HepG2 (cell line): ENCODE results near the gene TPTE2. TPM values are rescaled to one million over a fixed set of nuclear protein-coding genes. Genes with fewer than 3 reads are reported as not detected.

Experiments used
- ARID3A ChIP-seq: IDR thresholded peaks from 2 replicates; pipeline ENCODE4 v1.6.1; 2012; ENCODE audit warnings: low read depth, low read length, improper control_type of control experiment
- ARID5B ChIP-seq: IDR thresholded peaks from 2 replicates; pipeline ENCODE4 v1.4.0; 2020; ENCODE audit warnings: mild to moderate bottlenecking, missing genetic modification reagents
- CERS6 ChIP-seq: sonication (generic); formaldehyde crosslinking; IDR thresholded peaks from 2 replicates; pipeline ENCODE4 v1.5.0; 2020; ENCODE audit warnings: missing genetic modification reagents
- FOSL2 ChIP-seq: sonication (generic); formaldehyde crosslinking; IDR thresholded peaks from 2 replicates; pipeline ENCODE4 v1.4.0; 2020; ENCODE audit warnings: missing genetic modification reagents
- FOXA1 ChIP-seq, 2 experiments: fragments of 450-650 bp in 1 of 2; sonication (generic) in 1 of 2; formaldehyde crosslinking in 1 of 2; IDR thresholded peaks; 2 replicates each; pipeline versions ENCODE4 v1.4.0 to v1.6.1; 2016 to 2020; ENCODE audit warnings: missing genetic modification reagents in 1 of 2
- MEIS1 ChIP-seq: sonication (generic); formaldehyde crosslinking; IDR thresholded peaks from 2 replicates; pipeline ENCODE4 v1.9.0; 2021; ENCODE audit warnings: mild to moderate bottlenecking, missing genetic modification reagents, moderate library complexity, borderline replicate concordance
- MIXL1 ChIP-seq: IDR thresholded peaks from 2 replicates; pipeline ENCODE4 v1.6.1; 2016
- MTF2 ChIP-seq: sonication (generic); formaldehyde crosslinking; IDR thresholded peaks from 2 replicates; pipeline ENCODE4 v1.5.0; 2020; ENCODE audit warnings: missing genetic modification reagents, borderline replicate concordance
- MXD3 ChIP-seq: IDR thresholded peaks from 2 replicates; pipeline ENCODE4 v1.6.1; 2016; ENCODE audit warnings: mild to moderate bottlenecking, missing biosample characterization, missing genetic modification reagents
- NR2C2 ChIP-seq: sonication (generic); formaldehyde crosslinking; IDR thresholded peaks from 2 replicates; pipeline ENCODE4 v1.4.0; 2020; ENCODE audit warnings: missing genetic modification reagents, mild to moderate bottlenecking, moderate library complexity, borderline replicate concordance
- NR2F2 ChIP-seq: IDR thresholded peaks from 2 replicates; pipeline ENCODE4 v1.6.1; 2012; ENCODE audit warnings: low read depth, inconsistent platforms, borderline replicate concordance
- PTBP1 ChIP-seq: fragments of 200-400 bp; formaldehyde crosslinking; IDR thresholded peaks from 2 replicates; pipeline ENCODE4 v1.6.1; 2018; ENCODE audit warnings: low read length, low read depth; ENCODE audit not compliant: poor library complexity, severe bottlenecking
- RBFOX2 ChIP-seq: fragments of 200-400 bp; formaldehyde crosslinking; IDR thresholded peaks from 2 replicates; pipeline ENCODE4 v1.6.1; 2017; ENCODE audit warnings: low read depth, mild to moderate bottlenecking, low read length
- SAFB2 ChIP-seq: sonication (generic); formaldehyde crosslinking; IDR thresholded peaks from 2 replicates; pipeline ENCODE4 v1.5.1; 2020; ENCODE audit warnings: missing genetic modification reagents, low read depth, mild to moderate bottlenecking, borderline replicate concordance
- SOX6 ChIP-seq, 2 experiments: fragments of 450-650 bp in 1 of 2; sonication (generic) in 1 of 2; formaldehyde crosslinking in 1 of 2; IDR thresholded peaks; 2 replicates each; pipeline versions ENCODE4 v1.4.0 to v1.6.1; 2017 to 2020; ENCODE audit warnings: antibody characterized with exemption in 1 of 2, mild to moderate bottlenecking in 1 of 2, missing genetic modification reagents in 1 of 2
- TMF1 ChIP-seq: sonication (generic); formaldehyde crosslinking; IDR thresholded peaks from 2 replicates; pipeline ENCODE4 v1.8.1; 2022; ENCODE audit warnings: low read depth, missing genetic modification reagents
- ZBTB39 ChIP-seq: sonication (generic); formaldehyde crosslinking; IDR thresholded peaks from 2 replicates; pipeline ENCODE4 v1.5.0; 2020; ENCODE audit warnings: missing genetic modification reagents
- ZNF572 ChIP-seq: sonication (generic); formaldehyde crosslinking; IDR thresholded peaks from 2 replicates; pipeline ENCODE4 v1.5.1; 2020; ENCODE audit warnings: mild to moderate bottlenecking, missing genetic modification reagents
- ZNF766 ChIP-seq: sonication (generic); formaldehyde crosslinking; IDR thresholded peaks from 2 replicates; pipeline ENCODE4 v1.5.0; 2020; ENCODE audit warnings: missing genetic modification reagents, borderline replicate concordance
- polyA plus RNA-seq, 8 experiments: library from polyadenylated mRNA; depleted of rRNA in 3 of 8; stranded (reverse) in 7 of 8; unstranded in 1 of 8; fragments of >200 nt; fragmentation: Illumina TruSeq in 4 of 8; extraction: Trizol in 4 of 8; gene quantifications; 2 replicates each; pipeline versions ENCODE4 v1.2.1 to v1.2.3, GENCODE V29; 2011 to 2016; ENCODE audit warnings: low read depth in 4 of 8, missing spikeins in 1 of 8, mixed read lengths in 1 of 8; ENCODE audit not compliant: insufficient read depth in 1 of 8
- total RNA-seq, 5 experiments: library from RNA; depleted of rRNA; stranded (reverse); fragments of >200 nt; fragmentation: Illumina TruSeq; extraction: Trizol; gene quantifications; 2 replicates each; pipeline ENCODE4 v1.2.3, GENCODE V29; 2016; ENCODE audit warnings: low read depth in 1 of 5

TPTE2 gene
- total and polyA plus RNA-seq, 2 of the 13 experiments (the other 11 are each of a cell fraction or from before 2014, with no cell fraction given), result 0.07 TPM; not detected in 1

- TF ChIP-seq MEIS1 (CRISPR knock-in tag), result no peak
- TF ChIP-seq NR2C2, result peak; percentile 47; the same call in 1 of the 2 replicates
- TF ChIP-seq PTBP1, result no peak
- TF ChIP-seq FOXA1 (IDR thresholded peaks at IDR 0.05), result no peak
- peak; percentile 88 for TF ChIP-seq FOXA1 (CRISPR knock-in tag; IDR thresholded peaks at IDR 0.05)
- TF ChIP-seq SOX6 (IDR thresholded peaks at IDR 0.05), result no peak
- no peak for TF ChIP-seq SOX6 (CRISPR knock-in tag; IDR thresholded peaks at IDR 0.05)
- no peak for TF ChIP-seq TMF1
- TF ChIP-seq RBFOX2, result peak; percentile 17; the same call in 1 of the 2 replicates
- peak; percentile 48 for TF ChIP-seq ARID5B (CRISPR knock-in tag)
- TF ChIP-seq ZBTB39 (CRISPR knock-in tag), result 0 out of 2 replicates have a peak, but pooled peaks have one; percentile 56
- peak; percentile 57; the same call in 1 of the 2 replicates for TF ChIP-seq ARID3A
- peak; percentile 28; the same call in 1 of the 2 replicates for TF ChIP-seq FOSL2 (CRISPR knock-in tag)
- no peak for TF ChIP-seq CERS6
- TF ChIP-seq MTF2, result no peak
- no peak for TF ChIP-seq ZNF572 (CRISPR knock-in tag)
- no peak for TF ChIP-seq MXD3 (CRISPR knock-in tag)
- TF ChIP-seq MIXL1 (CRISPR knock-in tag), result peak; percentile 65; the same call in 1 of the 2 replicates
- TF ChIP-seq SAFB2 (CRISPR knock-in tag), result no peak
- 0 out of 2 replicates have a peak, but pooled peaks have one; percentile 30 for TF ChIP-seq NR2F2
- TF ChIP-seq ZNF766 (CRISPR knock-in tag), result no peak
Observed at GRCh38 chr13:19604306-19604705, 43.0 kb upstream of the TPTE2 start (continued).
